A673 (cell line): ENCODE measurements around the gene GRIN2A. TPM values are rescaled to one million over a fixed set of nuclear protein-coding genes. Genes with fewer than 3 reads are reported as not detected.

Experiments
- BruUV-seq: library from RNA; stranded (reverse); fragments of 400-500 nt; replicated peaks from 2 replicates; lab custom pipeline; 2021; lab: Mats Ljungman, UMichigan
- CTCF ChIA-PET: fragments of 300-600 bp; sonication (Branson Sonifier 250); formaldehyde crosslinking; loops from one replicate; lab custom pipeline; 2022; ENCODE audit warnings: antibody characterized with exemption; lab: Charles Lee
- POLR2A ChIA-PET: fragments of 300-600 bp; sonication (Branson Sonifier 250); formaldehyde crosslinking; loops from one replicate; lab custom pipeline; 2022; ENCODE audit warnings: antibody characterized with exemption; ENCODE audit not compliant: low non-redundant PET; lab: Charles Lee
- DNase-seq: peaks from one replicate; pipeline ENCODE4 v3.0.0-alpha.2; 2015; ENCODE audit warnings: low spot score
- H3K27ac ChIP-seq: fragments of 200-600 bp; sonication (generic); 2 replicates; pipeline ENCODE4 v1.5.1; 2016; ENCODE audit warnings: mixed run types, low read depth, mild to moderate bottlenecking, mixed read lengths, antibody characterized with exemption, low read length; ENCODE audit not compliant: poor library complexity, severe bottlenecking
- H3K27me3 ChIP-seq: fragments of 200-600 bp; sonication (generic); replicated peaks from 2 replicates; pipeline ENCODE4 v1.6.1; 2017; ENCODE audit warnings: mixed run types, low read depth, mild to moderate bottlenecking, mixed read lengths, antibody characterized with exemption, low read length; ENCODE audit not compliant: insufficient read depth, poor library complexity
- H3K36me3 ChIP-seq: fragments of 200-600 bp; sonication (generic); 2 replicates; pipeline ENCODE4 v1.6.1; 2016; ENCODE audit warnings: mixed run types, mild to moderate bottlenecking, mixed read lengths, antibody characterized with exemption, low read length; ENCODE audit not compliant: insufficient read depth, poor library complexity, severe bottlenecking
- H3K4me1 ChIP-seq: fragments of 200-600 bp; sonication (generic); 2 replicates; pipeline ENCODE4 v1.6.1; 2017; ENCODE audit warnings: mixed run types, mild to moderate bottlenecking, mixed read lengths, antibody characterized with exemption, low read length; ENCODE audit not compliant: insufficient read depth, poor library complexity, severe bottlenecking
- H3K4me3 ChIP-seq: fragments of 200-600 bp; sonication (generic); 2 replicates; pipeline ENCODE4 v1.5.1; 2016; ENCODE audit warnings: low read depth, mixed run types, mild to moderate bottlenecking, mixed read lengths, low read length; ENCODE audit not compliant: poor library complexity, severe bottlenecking
- H3K9me3 ChIP-seq: fragments of 200-600 bp; sonication (generic); 2 replicates; pipeline ENCODE4 v1.6.1; 2016; ENCODE audit warnings: mixed run types, low read depth, mild to moderate bottlenecking, mixed read lengths, antibody characterized with exemption, low read length; ENCODE audit not compliant: poor library complexity, severe bottlenecking
- EZH2 ChIP-seq: fragments of 200-600 bp; sonication (generic); IDR thresholded peaks from 2 replicates; pipeline ENCODE4 v1.6.1; 2017; ENCODE audit warnings: borderline replicate concordance, low read depth, mild to moderate bottlenecking, mixed read lengths, antibody characterized with exemption, low read length; ENCODE audit not compliant: poor library complexity, severe bottlenecking
- intact Hi-C: fragments of 100-400 bp; cut with micrococcal nuclease; formaldehyde crosslinking; loops from one replicate; pipeline ENCODE4 v1.10.0; 2022; ENCODE audit not compliant: unreplicated experiment
- total RNA-seq: library from RNA; stranded (reverse); gene quantifications from 2 replicates; pipeline ENCODE4 v1.2.3, GENCODE V29; 2021
- TF ChIP-seq, protein P1 (sequence below): fragments of 300-800, 200-600 bp; sonication (generic); conservative IDR thresholded peaks from 2 replicates; pipeline ENCODE4 v1.5.1; 2017; ENCODE audit warnings: low read depth, mild to moderate bottlenecking, antibody characterized with exemption, low read length, moderate library complexity, mixed read lengths

GRIN2A gene
- total RNA-seq, 1 experiment from 2014 or later, result 1.2 TPM

DNA sequence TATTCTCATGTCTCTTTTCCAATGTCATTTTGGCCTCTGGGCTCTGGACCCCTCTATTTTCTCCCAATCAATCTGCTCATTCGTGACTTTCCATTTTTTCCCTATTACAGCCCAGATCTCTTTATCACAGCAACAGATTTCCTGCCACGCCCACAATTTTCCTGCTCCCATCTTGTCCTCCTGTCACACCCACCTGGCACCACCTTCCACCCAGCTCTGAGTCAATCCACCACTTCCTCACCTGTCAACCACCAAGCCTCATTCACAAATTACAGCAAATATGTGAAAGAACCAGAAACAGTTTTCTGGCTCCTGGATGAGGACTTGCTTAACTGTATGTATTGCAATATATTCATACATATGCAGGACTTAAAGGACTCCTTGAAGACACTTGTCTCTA, 311.3 kb downstream of the GRIN2A start:
- no TSS peak for BruUV-seq

DNA sequence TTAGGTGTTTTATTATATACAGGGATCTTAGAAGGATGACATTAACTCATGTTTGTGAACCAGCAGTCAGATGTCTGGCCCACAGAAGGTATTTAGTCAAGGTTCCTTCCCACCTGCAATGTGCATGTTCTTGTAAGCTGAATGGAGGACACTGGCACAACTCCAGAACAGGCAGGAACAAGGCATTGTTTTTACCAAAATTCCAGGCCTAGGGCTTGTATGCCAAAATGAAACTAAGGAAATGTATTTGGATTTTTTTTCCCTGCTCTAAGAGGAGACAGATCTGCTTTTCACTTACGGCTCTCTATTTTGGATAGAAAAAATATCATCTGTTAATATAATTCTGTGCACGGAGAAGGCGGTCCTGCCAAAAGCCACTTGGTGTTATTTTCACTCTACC, 312.5 kb downstream of the GRIN2A start:
- H3K27me3 ChIP-seq, result no peaks in the 10 kb centered on the region
- no peak for DNase-seq
- no TSS peak for BruUV-seq
- no peaks in the 10 kb centered on the region for H3K4me1 ChIP-seq
- H3K36me3 ChIP-seq, result no peaks in the 10 kb centered on the region
- H3K9me3 ChIP-seq, result no peaks in the 10 kb centered on the region
- H3K4me3 ChIP-seq, result no peak overlapping the region
- ChIA-PET CTCF (no interaction called here), POLR2A (no interaction called here)
- no peak overlapping the region for H3K27ac ChIP-seq
- TF ChIP-seq, protein P1, sequence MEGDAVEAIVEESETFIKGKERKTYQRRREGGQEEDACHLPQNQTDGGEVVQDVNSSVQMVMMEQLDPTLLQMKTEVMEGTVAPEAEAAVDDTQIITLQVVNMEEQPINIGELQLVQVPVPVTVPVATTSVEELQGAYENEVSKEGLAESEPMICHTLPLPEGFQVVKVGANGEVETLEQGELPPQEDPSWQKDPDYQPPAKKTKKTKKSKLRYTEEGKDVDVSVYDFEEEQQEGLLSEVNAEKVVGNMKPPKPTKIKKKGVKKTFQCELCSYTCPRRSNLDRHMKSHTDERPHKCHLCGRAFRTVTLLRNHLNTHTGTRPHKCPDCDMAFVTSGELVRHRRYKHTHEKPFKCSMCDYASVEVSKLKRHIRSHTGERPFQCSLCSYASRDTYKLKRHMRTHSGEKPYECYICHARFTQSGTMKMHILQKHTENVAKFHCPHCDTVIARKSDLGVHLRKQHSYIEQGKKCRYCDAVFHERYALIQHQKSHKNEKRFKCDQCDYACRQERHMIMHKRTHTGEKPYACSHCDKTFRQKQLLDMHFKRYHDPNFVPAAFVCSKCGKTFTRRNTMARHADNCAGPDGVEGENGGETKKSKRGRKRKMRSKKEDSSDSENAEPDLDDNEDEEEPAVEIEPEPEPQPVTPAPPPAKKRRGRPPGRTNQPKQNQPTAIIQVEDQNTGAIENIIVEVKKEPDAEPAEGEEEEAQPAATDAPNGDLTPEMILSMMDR, result no peak
- intact Hi-C loops, result no loop called here

More for the DNA sequence above, 311.3 kb downstream of the GRIN2A start:
- CTCF ChIA-PET, result no interaction called here
- Histone ChIP-seq H3K9me3 (no peaks in the 10 kb centered on the region), H3K4me1 (no peaks in the 10 kb centered on the region), H3K27ac (no peak overlapping the region), H3K4me3 (no peak overlapping the region), H3K36me3 (no peaks in the 10 kb centered on the region), H3K27me3 (no peaks in the 10 kb centered on the region)
- no peak for TF ChIP-seq EZH2
- TF ChIP-seq, protein P1, result no peak
- intact Hi-C loops, result no loop called here
- DNase-seq, result no peak
- POLR2A ChIA-PET, result no interaction called here

DNA sequence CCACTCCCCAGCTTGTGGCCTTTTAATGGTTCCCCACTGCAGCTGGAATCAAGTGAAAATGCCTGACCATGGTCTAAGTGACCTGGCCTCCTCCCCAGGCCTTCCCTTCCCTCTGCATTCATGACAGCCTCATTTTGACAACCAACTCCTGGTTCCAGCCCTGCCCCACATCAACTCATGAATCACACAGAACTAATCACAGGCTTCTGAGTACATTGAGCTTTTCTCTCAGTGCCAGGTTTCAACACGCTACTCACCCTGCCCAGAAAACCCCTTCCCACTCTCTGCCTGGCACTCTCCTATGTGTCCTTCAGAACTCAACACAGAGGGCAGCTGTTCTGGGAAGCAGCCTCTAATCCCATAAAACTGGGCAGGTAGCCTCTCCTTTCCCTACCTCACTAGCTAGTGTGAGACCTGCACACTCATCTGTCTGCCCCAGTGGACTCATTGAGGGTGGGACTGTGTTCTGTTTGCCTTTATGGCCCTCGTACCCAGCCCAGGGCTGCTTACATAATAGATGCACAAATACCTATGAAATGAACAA, 313.6 kb downstream of the GRIN2A start:
- ChIA-PET CTCF (no interaction called here), POLR2A (no interaction called here)
- Histone ChIP-seq H3K27ac (no peak overlapping the region), H3K27me3 (no peaks in the 10 kb centered on the region), H3K9me3 (no peaks in the 10 kb centered on the region), H3K4me3 (no peak overlapping the region), H3K4me1 (no peaks in the 10 kb centered on the region), H3K36me3 (no peaks in the 10 kb centered on the region)
- no peak for TF ChIP-seq EZH2
- TF ChIP-seq, protein P1, result no peak
- intact Hi-C loops, result no loop called here
- no peak for DNase-seq
- BruUV-seq, result no TSS peak
